Liver (tissue), 9 donors: Measurements from ENCODE around the gene CSRNP2. TPM values are rescaled to one million over a fixed set of nuclear protein-coding genes. Genes with fewer than 3 reads are reported as not detected.

Source experiments
- DNase-seq: peaks from one replicate; pipeline ENCODE4 v3.0.0-alpha.2; 2017; ENCODE audit warnings: low spot score
- H3K27ac ChIP-seq, 2 donors: one replicate each; pipeline ENCODE4 v1.7.0; 2013; ENCODE audit warnings: inconsistent platforms in 2 of 2, low read length in 2 of 2, control low read depth in 1 of 2, low read depth in 1 of 2, mild to moderate bottlenecking in 1 of 2
- H3K27me3 ChIP-seq, 4 donors: one replicate each; pipeline versions ENCODE4 v1.6.1 to v1.7.0; 2013; ENCODE audit warnings: low read length in 3 of 4, inconsistent platforms in 1 of 4, mild to moderate bottlenecking in 1 of 4, moderate library complexity in 1 of 4; ENCODE audit not compliant: control insufficient read depth in 4 of 4, insufficient read depth in 4 of 4
- H3K36me3 ChIP-seq, 4 donors: one replicate each; pipeline versions ENCODE4 v1.6.1 to v1.7.0; 2013; ENCODE audit warnings: low read length in 3 of 4, mild to moderate bottlenecking in 3 of 4, low read depth in 1 of 4, moderate library complexity in 1 of 4; ENCODE audit not compliant: control insufficient read depth in 4 of 4, insufficient read depth in 3 of 4
- H3K4me1 ChIP-seq, 4 donors: one replicate each; pipeline versions ENCODE4 v1.6.1 to v1.7.0; 2013; ENCODE audit warnings: low read length in 3 of 4, mild to moderate bottlenecking in 3 of 4, moderate library complexity in 1 of 4; ENCODE audit not compliant: control insufficient read depth in 4 of 4, insufficient read depth in 4 of 4
- H3K4me3 ChIP-seq, 3 donors: one replicate each; pipeline versions ENCODE4 v1.6.1 to v1.7.0; 2013; ENCODE audit warnings: low read length in 3 of 3, control low read depth in 1 of 3, low read depth in 1 of 3, mild to moderate bottlenecking in 1 of 3
- H3K9ac ChIP-seq, 2 donors: one replicate each; pipeline ENCODE4 v1.7.0; 2013; ENCODE audit warnings: low read length in 2 of 2, mild to moderate bottlenecking in 2 of 2, moderate library complexity in 2 of 2, control low read depth in 1 of 2, low read depth in 1 of 2
- H3K9me3 ChIP-seq, 4 donors: one replicate each; pipeline versions ENCODE4 v1.6.1 to v1.7.0; 2013; ENCODE audit warnings: low read length in 3 of 4; ENCODE audit not compliant: control insufficient read depth in 4 of 4
- ATF3 ChIP-seq: IDR thresholded peaks from 2 replicates; pipeline ENCODE4 v1.6.1; 2016; ENCODE audit warnings: antibody characterized with exemption
- EGR1 ChIP-seq, 2 donors: IDR thresholded peaks; 2 replicates each; pipeline ENCODE4 v1.6.1; 2016 to 2018; ENCODE audit warnings: antibody characterized with exemption in 2 of 2, low read depth in 2 of 2
- FOXA1 ChIP-seq: IDR thresholded peaks from 2 replicates; pipeline ENCODE4 v1.6.1; 2016; ENCODE audit warnings: antibody characterized with exemption
- FOXA2 ChIP-seq: IDR thresholded peaks from 2 replicates; pipeline ENCODE4 v1.6.1; 2016; ENCODE audit warnings: antibody characterized with exemption
- GABPA ChIP-seq, 2 donors: IDR thresholded peaks in 1 of 2; conservative IDR thresholded peaks in 1 of 2; 2 replicates each; pipeline ENCODE4 v1.6.1; 2016; ENCODE audit warnings: antibody characterized with exemption in 2 of 2, mild to moderate bottlenecking in 1 of 2, moderate library complexity in 1 of 2
- HNF4A ChIP-seq, 2 donors: conservative IDR thresholded peaks; 2 replicates each; pipeline ENCODE4 v1.6.1; 2016; ENCODE audit warnings: antibody characterized with exemption in 2 of 2, mild to moderate bottlenecking in 2 of 2
- HNF4G ChIP-seq: IDR thresholded peaks from 2 replicates; pipeline ENCODE4 v1.6.1; 2016; ENCODE audit warnings: antibody characterized with exemption
- JUND ChIP-seq, 2 donors: IDR thresholded peaks; 2 replicates each; pipeline ENCODE4 v1.6.1; 2016; ENCODE audit warnings: antibody characterized with exemption in 2 of 2
- NR2F2 ChIP-seq: IDR thresholded peaks from 2 replicates; pipeline ENCODE4 v1.6.1; 2016; ENCODE audit warnings: antibody characterized with exemption
- RAD21 ChIP-seq, 2 donors: IDR thresholded peaks; 2 replicates each; pipeline ENCODE4 v1.6.1; 2016; ENCODE audit warnings: antibody characterized with exemption in 2 of 2, mild to moderate bottlenecking in 2 of 2
- RXRA ChIP-seq, 2 donors: IDR thresholded peaks; 2 replicates each; pipeline ENCODE4 v1.6.1; 2017 to 2018; ENCODE audit warnings: antibody characterized with exemption in 2 of 2, mild to moderate bottlenecking in 1 of 2
- SP1 ChIP-seq: IDR thresholded peaks from 2 replicates; pipeline ENCODE4 v1.6.1; 2018; ENCODE audit warnings: antibody characterized with exemption, mild to moderate bottlenecking
- TAF1 ChIP-seq: conservative IDR thresholded peaks from 2 replicates; pipeline ENCODE4 v1.6.1; 2016; ENCODE audit warnings: antibody characterized with exemption, mild to moderate bottlenecking
- YY1 ChIP-seq: IDR thresholded peaks from 2 replicates; pipeline ENCODE4 v1.6.1; 2016; ENCODE audit warnings: antibody characterized with exemption, mild to moderate bottlenecking
- ZBTB33 ChIP-seq: IDR thresholded peaks from 2 replicates; pipeline ENCODE4 v1.6.1; 2016; ENCODE audit warnings: antibody characterized with exemption
- WGBS: extraction: QIAGEN DNeasy Blood & Tissue Kit; methylation state at CpG from one replicate; pipeline ENCODE4 v1.1.7; 2013; 5-methylcytosine and 5-hydroxymethylcytosine counted together
- polyA plus RNA-seq, 2 donors: library from polyadenylated mRNA; stranded (reverse) in 1 of 2; unstranded in 1 of 2; fragments of 200-250 nt in 1 of 2; fragments of >200 nt in 1 of 2; fragmentation: Nextera tagmentation in 1 of 2; extraction: Ambion mirVana in 1 of 2; gene quantifications; one replicate each; pipeline versions ENCODE4 v1.2.1 to v1.2.3, GENCODE V29; 2013 to 2015
- total RNA-seq, 2 donors: library from RNA; depleted of rRNA; stranded (reverse); fragments of >200 nt; gene quantifications; one replicate each; pipeline ENCODE4 v1.2.3, GENCODE V29; 2014
- TF ChIP-seq, protein P1 (sequence below): fragments of 150-350 bp; IDR thresholded peaks from 2 replicates; pipeline ENCODE4 v1.5.1; 2017; ENCODE audit warnings: improper control_type of control experiment, low read depth, low read length; ENCODE audit not compliant: missing input control
- TF ChIP-seq, protein P2 (sequence below): IDR thresholded peaks from 2 replicates; pipeline ENCODE4 v1.6.1; 2016; ENCODE audit warnings: antibody characterized with exemption
- TF ChIP-seq, protein P3 (sequence below): IDR thresholded peaks from 2 replicates; pipeline ENCODE4 v1.6.1; 2016; ENCODE audit warnings: antibody characterized with exemption, mild to moderate bottlenecking
- donor health status: healthy.
- donor health status: healthy.
- donor health status: healthy.
- donor health status: healthy.
- donor health status: healthy.

Gene CSRNP2
- total and polyA plus RNA-seq, 4 donors: 2.0 to 8.4 (median 3.9) TPM

GRCh38 chr12:51056242-51056641 lies 27.2 kb downstream of the CSRNP2 start:
- DNase-seq: no peak
- no peak for TF ChIP-seq JUND (IDR thresholded peaks at IDR 0.05)
- no peak for TF ChIP-seq YY1
- TF ChIP-seq, protein P1, sequence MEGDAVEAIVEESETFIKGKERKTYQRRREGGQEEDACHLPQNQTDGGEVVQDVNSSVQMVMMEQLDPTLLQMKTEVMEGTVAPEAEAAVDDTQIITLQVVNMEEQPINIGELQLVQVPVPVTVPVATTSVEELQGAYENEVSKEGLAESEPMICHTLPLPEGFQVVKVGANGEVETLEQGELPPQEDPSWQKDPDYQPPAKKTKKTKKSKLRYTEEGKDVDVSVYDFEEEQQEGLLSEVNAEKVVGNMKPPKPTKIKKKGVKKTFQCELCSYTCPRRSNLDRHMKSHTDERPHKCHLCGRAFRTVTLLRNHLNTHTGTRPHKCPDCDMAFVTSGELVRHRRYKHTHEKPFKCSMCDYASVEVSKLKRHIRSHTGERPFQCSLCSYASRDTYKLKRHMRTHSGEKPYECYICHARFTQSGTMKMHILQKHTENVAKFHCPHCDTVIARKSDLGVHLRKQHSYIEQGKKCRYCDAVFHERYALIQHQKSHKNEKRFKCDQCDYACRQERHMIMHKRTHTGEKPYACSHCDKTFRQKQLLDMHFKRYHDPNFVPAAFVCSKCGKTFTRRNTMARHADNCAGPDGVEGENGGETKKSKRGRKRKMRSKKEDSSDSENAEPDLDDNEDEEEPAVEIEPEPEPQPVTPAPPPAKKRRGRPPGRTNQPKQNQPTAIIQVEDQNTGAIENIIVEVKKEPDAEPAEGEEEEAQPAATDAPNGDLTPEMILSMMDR: no peak
- TF ChIP-seq FOXA1: no peak
- TF ChIP-seq RAD21 (IDR thresholded peaks at IDR 0.05): no peak
- no peak for TF ChIP-seq SP1
- TF ChIP-seq ZBTB33: no peak
- Histone ChIP-seq H3K4me1 (no peaks in the 10 kb centered on the region), H3K9me3 (no peaks in the 10 kb centered on the region), H3K36me3 (peaks cover 11 to 76% (median 57%) of the 10 kb centered on the region in 4 donors), H3K9ac (no peak overlapping the region), H3K27me3 (no peaks in the 10 kb centered on the region), H3K27ac (no peak overlapping the region), H3K4me3 (no peak overlapping the region)
- WGBS: 78% methylated on average over 5 of the region's 5 CpGs

DNA sequence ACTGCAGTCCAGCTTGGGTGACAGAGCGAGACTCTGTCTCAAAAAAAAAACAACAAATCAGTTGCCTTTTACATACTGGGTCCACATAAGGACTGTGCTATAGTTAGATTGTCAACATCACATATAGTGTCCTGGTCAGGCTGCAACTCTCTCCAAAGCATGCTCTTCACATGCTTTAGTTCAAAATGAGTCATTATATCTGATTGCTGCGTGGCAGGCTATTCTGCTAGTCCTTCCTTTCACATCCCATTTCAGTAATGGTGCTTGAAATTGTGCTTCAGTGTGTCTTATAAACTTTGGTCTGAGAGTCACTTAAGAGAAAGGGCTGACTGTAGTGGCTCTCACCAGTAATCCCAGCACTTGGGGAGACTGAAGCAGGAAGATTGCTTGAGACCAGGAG lies 28.3 kb downstream of the CSRNP2 start:
- Histone ChIP-seq H3K9me3 (no peaks in the 10 kb centered on the region), H3K27me3 (no peaks in the 10 kb centered on the region), H3K4me1 (no peaks in the 10 kb centered on the region), H3K9ac (no peak overlapping the region), H3K4me3 (no peak overlapping the region), H3K27ac (no peak overlapping the region), H3K36me3 (peaks cover 13 to 72% (median 49%) of the 10 kb centered on the region in 4 donors)
- TF ChIP-seq RAD21 (IDR thresholded peaks at IDR 0.05) (no peak), TAF1 (no peak), EGR1 (IDR thresholded peaks at IDR 0.05; ENCODE audit: low read depth in 2 of 2) (no peak), GABPA (IDR thresholded peaks at IDR 0.05 in 1 of 2, conservative IDR thresholded peaks at IDR 0.05 in 1 of 2) (no peak), NR2F2 (no peak), YY1 (no peak), SP1 (no peak), ATF3 (no peak), ZBTB33 (no peak), RXRA (IDR thresholded peaks at IDR 0.05) (no peak), JUND (IDR thresholded peaks at IDR 0.05) (no peak), HNF4G (no peak), HNF4A (conservative IDR thresholded peaks at IDR 0.05) (no peak), FOXA2 (no peak), FOXA1 (no peak)
- TF ChIP-seq, protein P1: no peak
- TF ChIP-seq, protein P2, sequence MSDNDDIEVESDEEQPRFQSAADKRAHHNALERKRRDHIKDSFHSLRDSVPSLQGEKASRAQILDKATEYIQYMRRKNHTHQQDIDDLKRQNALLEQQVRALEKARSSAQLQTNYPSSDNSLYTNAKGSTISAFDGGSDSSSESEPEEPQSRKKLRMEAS: no peak
- TF ChIP-seq, protein P3, sequence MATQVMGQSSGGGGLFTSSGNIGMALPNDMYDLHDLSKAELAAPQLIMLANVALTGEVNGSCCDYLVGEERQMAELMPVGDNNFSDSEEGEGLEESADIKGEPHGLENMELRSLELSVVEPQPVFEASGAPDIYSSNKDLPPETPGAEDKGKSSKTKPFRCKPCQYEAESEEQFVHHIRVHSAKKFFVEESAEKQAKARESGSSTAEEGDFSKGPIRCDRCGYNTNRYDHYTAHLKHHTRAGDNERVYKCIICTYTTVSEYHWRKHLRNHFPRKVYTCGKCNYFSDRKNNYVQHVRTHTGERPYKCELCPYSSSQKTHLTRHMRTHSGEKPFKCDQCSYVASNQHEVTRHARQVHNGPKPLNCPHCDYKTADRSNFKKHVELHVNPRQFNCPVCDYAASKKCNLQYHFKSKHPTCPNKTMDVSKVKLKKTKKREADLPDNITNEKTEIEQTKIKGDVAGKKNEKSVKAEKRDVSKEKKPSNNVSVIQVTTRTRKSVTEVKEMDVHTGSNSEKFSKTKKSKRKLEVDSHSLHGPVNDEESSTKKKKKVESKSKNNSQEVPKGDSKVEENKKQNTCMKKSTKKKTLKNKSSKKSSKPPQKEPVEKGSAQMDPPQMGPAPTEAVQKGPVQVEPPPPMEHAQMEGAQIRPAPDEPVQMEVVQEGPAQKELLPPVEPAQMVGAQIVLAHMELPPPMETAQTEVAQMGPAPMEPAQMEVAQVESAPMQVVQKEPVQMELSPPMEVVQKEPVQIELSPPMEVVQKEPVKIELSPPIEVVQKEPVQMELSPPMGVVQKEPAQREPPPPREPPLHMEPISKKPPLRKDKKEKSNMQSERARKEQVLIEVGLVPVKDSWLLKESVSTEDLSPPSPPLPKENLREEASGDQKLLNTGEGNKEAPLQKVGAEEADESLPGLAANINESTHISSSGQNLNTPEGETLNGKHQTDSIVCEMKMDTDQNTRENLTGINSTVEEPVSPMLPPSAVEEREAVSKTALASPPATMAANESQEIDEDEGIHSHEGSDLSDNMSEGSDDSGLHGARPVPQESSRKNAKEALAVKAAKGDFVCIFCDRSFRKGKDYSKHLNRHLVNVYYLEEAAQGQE: no peak
- no peak for DNase-seq
- 96% methylated on average over 2 of the region's 2 CpGs for WGBS
